ENCODE measurements around the gene THNSL1. TPM values are rescaled to one million over a fixed set of nuclear protein-coding genes. Genes with fewer than 3 reads are reported as not detected.

THNSL1 gene
- total and polyA plus RNA-seq, 2 of the 13 experiments (the other 11 are each of a cell fraction or from before 2014, with no cell fraction given): 1.3 to 3.8 TPM

- TF ChIP-seq ZBTB49 (CRISPR knock-in tag; IDR thresholded peaks at IDR 0.05; ENCODE audit: borderline replicate concordance): no peak
- TF ChIP-seq SALL2 (CRISPR knock-in tag; IDR thresholded peaks at IDR 0.05): peak; percentile 98
- peak; percentile 21 for TF ChIP-seq CBX1 (IDR thresholded peaks at IDR 0.05; ENCODE audit: low read depth)
- TF ChIP-seq ZNF512B (CRISPR knock-in tag; IDR thresholded peaks at IDR 0.05; ENCODE audit: borderline replicate concordance): no peak; the same call in 1 of the 2 replicates
- TF ChIP-seq ZNF343 (CRISPR knock-in tag; IDR thresholded peaks at IDR 0.05): peak; percentile 68; the same call in 1 of the 2 replicates
- peak; percentile 69 for TF ChIP-seq ARID5B (CRISPR knock-in tag; IDR thresholded peaks at IDR 0.05)
- TF ChIP-seq SRSF9 (IDR thresholded peaks at IDR 0.05; ENCODE audit: borderline replicate concordance, insufficient read depth, low read depth, low read length, poor library complexity, severe bottlenecking): no peak
- peak; percentile 52; the same call in 1 of the 2 replicates for TF ChIP-seq ZNF275 (CRISPR knock-in tag; IDR thresholded peaks at IDR 0.05; ENCODE audit: borderline replicate concordance)
- no peak for TF ChIP-seq ZSCAN30 (CRISPR knock-in tag; IDR thresholded peaks at IDR 0.05)
- peak; percentile 91; the same call in 1 of the 2 replicates for TF ChIP-seq ZNF691 (CRISPR knock-in tag; IDR thresholded peaks at IDR 0.05; ENCODE audit: borderline replicate concordance, low read depth)
- TF ChIP-seq ZBTB26 (CRISPR knock-in tag; IDR thresholded peaks at IDR 0.05; ENCODE audit: borderline replicate concordance): peak; percentile 73
- TF ChIP-seq ZNF672 (CRISPR knock-in tag; IDR thresholded peaks at IDR 0.05): no peak; the same call in 1 of the 2 replicates
- peak; percentile 89 for TF ChIP-seq NAIF1 (CRISPR knock-in tag; IDR thresholded peaks at IDR 0.05; ENCODE audit: borderline replicate concordance)
These were observed at the start of gene THNSL1 (continued) for GRCh38 chr10:25016376-25017153.
